ENCODE results near the gene ZNF444.
"Not testable (repeated sequence)": the region's sequence is repeated elsewhere in the genome, so short reads cannot be mapped to it uniquely, and the experiment has no call there.

Gene ZNF444

DNA sequence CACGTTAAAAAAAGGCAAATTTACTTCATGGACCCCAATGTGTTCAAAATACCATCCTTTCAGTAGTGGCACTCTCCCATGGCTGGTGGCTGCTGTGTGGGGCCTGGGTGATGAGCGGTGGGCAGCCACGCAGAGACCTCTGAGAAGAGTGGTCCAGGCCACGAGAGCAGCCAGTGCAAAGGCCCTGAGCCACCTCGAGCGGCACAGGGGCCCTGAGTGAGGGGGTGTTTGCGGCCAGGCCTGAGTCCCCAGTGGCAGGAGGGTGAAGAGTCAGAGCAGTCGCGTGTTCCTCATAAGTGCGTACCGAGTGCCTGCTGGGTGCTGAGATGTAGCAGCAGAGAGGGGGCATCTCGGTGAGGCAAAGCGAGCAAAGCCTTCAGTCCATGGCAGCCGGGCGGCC is 7.0 kb downstream of the ZNF444 start:
- no peak for FAIRE-seq

DNA sequence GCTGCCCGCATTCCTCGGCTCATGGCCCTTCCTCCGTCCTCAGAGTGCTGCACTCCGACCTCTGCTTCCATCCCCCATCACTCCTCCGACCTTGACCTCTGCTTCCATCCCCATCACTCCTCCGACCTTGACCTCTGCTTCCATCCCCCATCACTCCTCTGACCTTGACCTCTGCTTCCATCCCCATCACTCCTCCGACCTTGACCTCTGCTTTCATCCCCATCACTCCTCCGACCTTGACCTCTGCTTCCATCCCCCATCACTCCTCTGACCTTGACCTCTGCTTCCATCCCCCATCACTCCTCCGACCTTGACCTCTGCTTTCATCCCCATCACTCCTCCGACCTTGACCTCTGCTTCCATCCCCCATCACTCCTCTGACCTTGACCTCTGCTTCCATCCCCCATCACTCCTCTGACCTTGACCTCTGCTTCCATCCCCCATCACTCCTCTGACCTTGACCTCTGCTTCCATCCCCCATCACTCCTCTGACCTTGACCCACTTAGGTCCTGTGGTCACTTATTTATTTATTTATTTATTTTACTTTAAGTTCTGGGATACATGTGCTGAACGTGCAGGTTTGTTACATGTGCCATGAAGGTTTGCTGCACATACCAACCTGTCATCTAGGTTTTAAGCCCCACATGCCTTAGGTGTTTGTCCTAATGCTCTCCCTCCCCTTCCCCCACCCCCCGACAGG is 8.0 kb downstream of the ZNF444 start:
- FAIRE-seq: not testable (repeated sequence)

- no peak for FAIRE-seq
Observed at GRCh38 chr19:56149656-56150038, 8.6 kb downstream of the ZNF444 start.

DNA sequence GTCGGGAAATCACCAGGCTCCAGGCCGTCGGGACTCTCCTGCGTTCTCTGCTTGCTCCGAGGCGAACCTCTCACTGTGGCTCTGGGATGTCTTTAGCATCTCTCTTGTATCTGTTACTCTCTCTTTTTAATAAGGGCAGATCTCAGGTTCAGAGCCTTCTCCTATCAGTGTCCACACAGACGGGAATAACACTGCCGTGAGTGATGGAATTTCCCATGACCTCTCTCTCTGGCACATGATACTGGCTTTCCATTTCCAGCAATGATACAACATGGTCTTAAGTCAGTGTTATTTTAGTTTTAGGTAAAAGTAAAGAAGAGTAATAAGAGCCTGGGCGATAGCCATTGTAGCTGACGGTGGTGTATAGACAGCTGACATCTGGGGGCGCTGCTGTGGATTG is 9.3 kb downstream of the ZNF444 start:
- FAIRE-seq: no peak

- FAIRE-seq: no peak
Observed at GRCh38 chr19:56152644-56153043, 11.6 kb downstream of the ZNF444 start.

- no peak for FAIRE-seq
Observed at GRCh38 chr19:56153507-56153906, 12.4 kb downstream of the ZNF444 start.

- FAIRE-seq: no peak
Observed at GRCh38 chr19:56155124-56155687, 14.1 kb downstream of the ZNF444 start.

GRCh38 chr19:56156768-56157167 is 15.7 kb downstream of the ZNF444 start:
- no peak for FAIRE-seq

DNA sequence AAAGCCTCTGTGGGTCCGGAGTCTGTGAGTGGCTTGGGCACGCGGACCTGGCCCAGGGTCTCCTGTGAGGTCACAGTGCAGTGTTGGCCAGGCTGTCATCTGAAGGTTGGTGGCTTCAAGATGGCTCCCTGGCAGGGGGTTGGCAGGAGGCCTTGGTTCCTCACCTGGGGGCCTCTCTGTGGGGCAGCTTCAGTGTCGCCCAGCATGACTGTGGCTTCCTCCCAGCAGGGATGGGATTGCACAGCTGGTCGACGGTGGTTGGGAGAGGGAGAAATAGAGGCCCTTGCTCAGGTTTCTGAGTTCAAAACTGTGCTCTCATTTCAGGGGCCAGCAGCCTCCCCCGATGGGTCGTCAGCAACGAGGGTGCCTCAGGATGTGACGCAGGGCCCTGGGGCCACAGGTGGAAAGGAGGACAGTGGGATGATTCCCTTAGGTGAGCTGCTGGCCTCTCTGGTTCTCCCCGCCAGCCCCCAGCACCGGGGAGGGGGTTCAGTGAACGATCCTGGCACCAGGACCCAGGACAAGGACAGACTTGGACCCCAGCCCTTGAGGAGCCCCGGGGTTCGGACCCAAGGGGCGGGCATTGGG is 17.2 kb downstream of the ZNF444 start:
- no peak for FAIRE-seq

DNA sequence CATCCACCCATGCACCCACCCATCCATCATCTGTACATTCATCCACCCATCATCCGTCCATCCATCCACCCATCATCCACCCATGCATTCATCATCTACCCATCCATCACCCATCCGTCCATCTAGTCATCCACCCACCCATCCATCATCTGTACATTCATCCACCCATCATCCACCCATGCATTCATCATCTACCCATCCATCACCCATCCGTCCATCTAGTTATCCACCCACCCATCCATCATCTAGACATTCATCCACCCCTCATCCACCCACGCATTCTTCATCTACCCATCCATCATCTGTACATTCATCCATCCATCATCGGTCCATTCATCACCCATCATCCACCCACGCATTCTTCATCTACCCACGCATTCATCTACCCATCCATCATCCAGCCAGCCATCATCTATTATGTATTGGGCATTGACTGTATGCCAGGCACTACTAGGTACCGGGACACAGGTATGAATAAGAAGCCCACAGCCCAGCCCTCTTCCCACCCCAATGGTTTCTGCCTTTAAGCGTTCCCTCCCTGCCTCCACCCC is 18.0 kb downstream of the ZNF444 start:
- FAIRE-seq: no peak

DNA sequence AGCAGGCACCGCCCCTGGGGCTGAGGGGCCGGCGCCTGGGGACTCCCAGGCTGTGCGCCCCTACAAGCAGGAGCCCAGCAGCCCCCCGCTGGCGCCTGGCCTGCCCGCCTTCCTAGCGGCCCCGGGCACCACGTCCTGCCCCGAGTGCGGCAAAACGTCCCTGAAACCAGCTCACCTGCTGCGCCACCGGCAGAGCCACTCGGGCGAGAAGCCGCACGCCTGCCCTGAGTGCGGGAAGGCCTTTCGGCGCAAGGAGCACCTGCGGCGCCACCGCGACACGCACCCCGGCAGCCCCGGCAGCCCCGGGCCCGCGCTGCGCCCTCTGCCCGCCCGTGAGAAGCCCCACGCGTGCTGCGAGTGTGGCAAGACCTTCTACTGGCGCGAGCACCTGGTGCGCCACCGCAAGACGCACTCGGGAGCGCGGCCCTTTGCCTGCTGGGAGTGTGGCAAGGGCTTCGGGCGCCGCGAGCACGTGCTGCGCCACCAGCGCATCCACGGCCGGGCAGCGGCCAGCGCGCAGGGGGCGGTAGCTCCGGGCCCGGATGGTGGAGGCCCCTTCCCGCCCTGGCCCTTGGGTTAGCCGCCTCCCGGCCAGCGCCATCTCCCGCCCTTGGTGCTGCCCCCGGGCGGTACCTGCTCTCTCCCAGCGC is 18.7 kb downstream of the ZNF444 start:
- no peak for FAIRE-seq

GRCh38 chr19:56161534-56161933 is 20.4 kb downstream of the ZNF444 start:
- no peak for FAIRE-seq

DNA sequence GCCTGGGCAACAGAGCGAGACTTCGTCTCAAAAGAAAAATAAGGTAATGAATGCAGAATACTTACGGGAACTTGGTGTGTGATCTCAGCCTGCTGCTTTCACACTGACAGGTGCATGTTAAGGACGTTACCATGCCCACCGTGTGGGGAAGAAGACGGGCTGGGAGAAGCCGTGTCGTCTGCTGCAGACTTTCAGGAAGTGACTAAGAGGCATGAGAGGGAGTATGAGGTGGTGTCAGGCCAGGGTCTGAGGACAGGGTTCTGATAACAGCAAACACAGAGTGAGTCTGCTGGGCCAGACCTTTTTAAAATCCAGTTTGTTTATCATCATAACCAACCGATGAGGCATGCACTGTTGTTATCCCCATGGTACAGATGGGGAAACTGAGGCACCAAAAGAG is 21.2 kb downstream of the ZNF444 start:
- no peak for FAIRE-seq

- FAIRE-seq: no peak
Observed at GRCh38 chr19:56163097-56163496, 22.0 kb downstream of the ZNF444 start.

DNA sequence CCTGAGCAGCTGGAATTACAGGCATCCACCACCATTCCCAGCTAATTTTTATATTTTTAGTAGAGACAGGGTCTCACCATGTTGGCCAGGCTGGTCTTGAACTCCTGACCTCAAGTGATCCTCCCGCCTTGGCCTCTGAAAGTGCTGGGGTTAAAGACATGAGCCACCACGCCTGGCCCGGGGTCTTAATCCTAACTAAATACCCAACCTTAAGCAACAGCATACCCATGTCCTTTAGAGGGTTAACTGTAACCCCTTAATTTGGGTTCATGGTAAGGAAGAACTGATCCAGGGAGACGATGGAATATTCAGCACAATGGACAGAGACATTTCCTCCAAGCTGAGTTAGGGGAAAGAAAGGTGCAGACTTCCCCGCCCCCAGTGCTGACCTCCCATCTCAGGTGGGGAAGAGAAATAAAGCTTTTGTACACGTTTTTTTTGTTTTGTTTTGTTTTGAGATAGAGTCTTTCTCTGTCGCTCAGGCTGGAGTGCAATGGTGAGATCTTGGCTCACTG is 26.0 kb downstream of the ZNF444 start:
- FAIRE-seq: no peak

GRCh38 chr19:56170261-56170660 is 29.2 kb downstream of the ZNF444 start:
- FAIRE-seq: no peak

GRCh38 chr19:56174086-56174485 is 33.0 kb downstream of the ZNF444 start:
- no peak for FAIRE-seq

DNA sequence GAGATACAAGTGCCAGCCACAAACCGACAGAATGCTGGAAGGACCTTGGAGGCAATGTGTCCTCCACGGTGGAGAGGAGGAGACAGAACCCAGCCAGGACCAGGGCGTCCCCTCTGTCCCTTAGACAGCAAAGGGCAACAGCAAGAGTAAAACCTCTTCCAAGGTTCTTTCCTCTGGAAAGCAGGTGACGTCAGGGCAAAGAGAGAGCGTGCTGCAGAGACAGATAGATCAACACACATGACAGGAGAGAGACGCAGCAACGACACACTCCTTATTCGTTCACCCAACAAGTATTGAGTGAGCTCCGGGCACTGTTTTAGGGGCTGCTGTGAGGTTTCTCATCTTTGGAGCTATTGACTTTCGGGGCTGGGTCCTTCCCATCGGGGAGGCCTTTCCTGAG is 33.5 kb downstream of the ZNF444 start:
- no peak for FAIRE-seq

GRCh38 chr19:56175861-56176307 is 34.8 kb downstream of the ZNF444 start, which contains the start of gene GALP:
Gene GALP, plus strand, starts transcription at chr19:56176008. Its CDS starts 1,101 bp downstream, at chr19:56177109.
- FAIRE-seq: not testable (repeated sequence)

DNA sequence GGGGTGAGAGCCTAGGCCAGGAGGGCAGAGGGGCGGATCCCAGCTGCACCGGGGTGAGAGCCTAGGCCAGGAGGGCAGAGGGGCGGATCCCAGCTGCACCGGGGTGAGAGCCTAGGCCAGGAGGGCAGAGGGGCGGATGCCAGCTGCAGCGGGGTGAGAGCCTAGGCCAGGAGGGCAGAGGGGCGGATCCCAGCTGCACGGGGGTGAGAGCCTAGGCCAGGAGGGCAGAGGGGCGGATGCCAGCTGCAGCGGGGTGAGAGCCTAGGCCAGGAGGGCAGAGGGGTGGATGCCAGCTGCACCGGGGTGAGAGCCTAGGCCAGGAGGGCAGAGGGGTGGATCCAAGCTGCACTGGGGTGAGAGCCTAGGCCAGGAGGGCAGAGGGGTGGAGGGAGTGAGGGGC is 35.2 kb downstream of the ZNF444 start:
- FAIRE-seq: not testable (repeated sequence)

GRCh38 chr19:56176881-56177280 is 35.8 kb downstream of the ZNF444 start:
- no peak for FAIRE-seq

DNA sequence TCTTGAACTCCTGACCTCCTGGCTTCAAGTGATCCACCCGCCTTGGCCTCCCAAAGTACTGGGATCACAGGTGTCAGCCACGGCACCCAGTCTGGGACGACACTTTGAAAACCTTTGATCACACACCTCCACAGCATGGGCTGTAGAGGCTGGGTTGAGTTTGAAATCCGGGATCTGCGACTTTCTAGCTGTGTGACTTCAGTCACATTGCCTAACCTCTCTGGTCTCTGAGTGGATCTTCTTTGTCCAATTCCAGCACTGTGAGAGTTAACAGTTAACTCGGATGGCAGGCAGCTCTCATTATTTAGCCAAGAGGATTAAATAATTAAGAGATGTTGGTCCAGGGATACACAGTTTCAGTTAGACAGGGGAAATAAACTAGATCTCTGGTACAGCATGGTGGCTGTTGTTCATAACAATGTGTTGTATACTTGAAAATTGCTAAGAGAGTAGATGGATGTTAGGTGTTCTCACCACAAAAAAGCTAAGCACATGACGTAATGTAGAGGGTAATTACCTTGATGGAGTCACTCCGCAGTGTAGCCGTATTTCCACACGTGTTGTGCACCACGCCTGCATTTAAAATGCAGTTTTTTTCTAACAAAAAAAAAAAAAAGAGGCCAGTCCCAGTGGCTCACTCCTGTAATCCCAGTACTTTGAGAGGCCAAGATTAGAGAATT is 36.6 kb downstream of the ZNF444 start:
- FAIRE-seq: no peak

DNA sequence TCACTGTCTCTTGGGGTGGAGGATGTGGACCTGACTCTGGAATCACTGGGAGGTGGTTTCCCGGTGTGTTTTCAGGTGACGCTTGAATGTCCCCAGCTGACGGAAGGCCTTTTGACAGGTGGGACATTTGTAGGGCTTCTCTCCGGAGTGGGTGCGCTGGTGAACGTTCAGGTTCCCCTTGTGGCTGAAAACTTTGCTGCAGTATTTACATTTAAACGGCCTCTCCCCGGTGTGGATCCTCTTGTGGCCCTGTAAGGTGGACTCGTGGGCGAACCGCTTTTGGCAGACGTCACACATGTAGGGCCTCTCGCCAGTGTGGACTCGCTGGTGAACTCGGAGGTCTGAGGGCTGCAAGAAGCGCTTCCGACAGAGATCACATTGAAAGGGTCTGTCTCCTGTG is 48.7 kb downstream of the ZNF444 start:
- FAIRE-seq: no peak
